ENCODE data around the gene PACS2. TPM values are rescaled to one million over a fixed set of nuclear protein-coding genes. Genes with fewer than 3 reads are reported as not detected.

PACS2 gene
- total and polyA plus RNA-seq, 2 of the 4 experiments (the other 2 are of a cell fraction), result 15.6 to 32.2 TPM

- TF ChIP-seq MXI1 (IDR thresholded peaks at IDR 0.05; ENCODE audit: borderline replicate concordance, low read depth, low read length), result no peak
These were observed 80.4 kb downstream of the PACS2 start (continued) for GRCh38 chr14:105394714-105395537.

GRCh38 chr14:105395538-105395854 lies 80.9 kb downstream of the PACS2 start:
- Histone ChIP-seq H4K5ac (ENCODE audit: low read depth, low read length) (no peak overlapping the region), H3K79me1 (ENCODE audit: low read depth in 1 of 2, low read length in 2 of 2) (peaks cover 16 to 29% of the 10 kb centered on the region in 2 experiments; a peak in 3 of 4 replicates), H2BK120ac (ENCODE audit: low read depth, low read length) (no peak overlapping the region), H3K4ac (ENCODE audit: low read depth, low read length) (no peak overlapping the region), H3K9me1 (ENCODE audit: insufficient read depth, low read length) (no peaks in the 10 kb centered on the region), H3K4me1 (ENCODE audit: control insufficient read depth, insufficient read depth, low read length) (peaks cover 5% of the 10 kb centered on the region; the same call in 1 of the 2 replicates), H3K27ac (ENCODE audit: insufficient read depth, low read length) (no peak overlapping the region), H3K18ac (ENCODE audit: low read depth, low read length) (no peak overlapping the region), H3K9me3 (ENCODE audit: control insufficient read depth, insufficient read depth, low read length) (peaks cover 4% of the 10 kb centered on the region), H2AFZ (replicated peaks; ENCODE audit: low read length, poor library complexity) (no peak overlapping the region), H3K36me3 (ENCODE audit: control insufficient read depth, insufficient read depth, low read length) (peaks cover 11% of the 10 kb centered on the region), H2BK5ac (ENCODE audit: low read depth, low read length, poor library complexity, severe bottlenecking) (no peak overlapping the region), H4K91ac (ENCODE audit: insufficient read depth, low read depth, low read length) (no peak overlapping the region), H4K8ac (ENCODE audit: low read depth in 2 of 2, low read length in 2 of 2) (no peak overlapping the region), H3K4me3 (ENCODE audit: insufficient read depth, low read depth, low read length) (no peak overlapping the region), H2AK5ac (ENCODE audit: low read depth, low read length) (no peak overlapping the region), H3K14ac (replicated peaks; ENCODE audit: low read depth, low read length) (no peak overlapping the region), H4K20me1 (ENCODE audit: insufficient read depth, low read length) (no peaks in the 10 kb centered on the region), H2BK15ac (ENCODE audit: low read depth, low read length) (no peak overlapping the region), H2AK9ac (replicated peaks; ENCODE audit: low read depth, low read length, poor library complexity) (no peak overlapping the region), H3K56ac (ENCODE audit: extremely low read depth, insufficient read depth, low read length) (no peak overlapping the region), H3K4me2 (ENCODE audit: low read depth, low read length) (no peak overlapping the region), H3K27me3 (ENCODE audit: control insufficient read depth, insufficient read depth, low read length) (no peaks in the 10 kb centered on the region), H3K9ac (ENCODE audit: low read depth, low read length) (no peak overlapping the region), H2BK20ac (ENCODE audit: low read depth, low read length) (no peak overlapping the region), H3K23ac (ENCODE audit: low read depth, low read length) (no peak overlapping the region)
- WGBS, 2 experiments (ENCODE audit: extremely low coverage in 2 of 2, insufficient read length in 1 of 2), result no CpG with 5 or more reads among the region's 8 CpGs
- intact Hi-C loops (cut with micrococcal nuclease) (no loop called here), in situ Hi-C loops (cut with MboI; ENCODE audit: low sequenced_read_pairs) (no loop called here), dilution Hi-C loops (cut with HindIII; ENCODE audit: low sequenced_read_pairs, unreplicated experiment) (no loop called here)
- no TSS peak for BruUV-seq (replicated peaks)
- ChIA-PET POLR2A (ENCODE audit: unreplicated experiment) (no interaction called here), CTCF (no interaction called here)
- no peak for ATAC-seq (ENCODE audit: low read depth)
- DNase-seq, result no peak
- no peak for TF ChIP-seq ELK1 (IDR thresholded peaks at IDR 0.05; ENCODE audit: borderline replicate concordance, low read depth, low read length)
- TF ChIP-seq RAD21 (IDR thresholded peaks at IDR 0.05; ENCODE audit: low read length), result no peak
- no peak for TF ChIP-seq SMC3 (IDR thresholded peaks at IDR 0.05; ENCODE audit: low read depth, low read length)
- TF ChIP-seq POLR2A (IDR thresholded peaks at IDR 0.05; ENCODE audit: low read depth, low read length), result no peak
- TF ChIP-seq MAFK (IDR thresholded peaks at IDR 0.05; ENCODE audit: low read depth, low read length), result no peak
- TF ChIP-seq CTCF (conservative IDR thresholded peaks at IDR 0.05; ENCODE audit: low read depth, low read length), result no peak
- TF ChIP-seq USF2 (IDR thresholded peaks at IDR 0.05; ENCODE audit: low read depth, low read length), result no peak
- TF ChIP-seq RCOR1 (IDR thresholded peaks at IDR 0.05; ENCODE audit: insufficient replicate concordance, low read length), result no peak
- TF ChIP-seq MXI1 (IDR thresholded peaks at IDR 0.05; ENCODE audit: borderline replicate concordance, low read depth, low read length), result no peak
- TF ChIP-seq FOS (IDR thresholded peaks at IDR 0.05; ENCODE audit: low read depth, low read length), result no peak
- TF ChIP-seq CEBPB (IDR thresholded peaks at IDR 0.05; ENCODE audit: low read depth, low read length), result no peak
- TF ChIP-seq NFE2L2 (IDR thresholded peaks at IDR 0.05; ENCODE audit: low read depth, low read length), result no peak
- TF ChIP-seq BHLHE40 (IDR thresholded peaks at IDR 0.05; ENCODE audit: low read depth, low read length), result no peak
- TF ChIP-seq CHD1 (IDR thresholded peaks at IDR 0.05; ENCODE audit: low read depth, low read length), result no peak

Measured in IMR-90 (cell line).